Activated T-cell treated with anti-CD3 and anti-CD28 coated beads, Interleukin-2, amount 50 U/mL, for 48 hours (primary cell): Measurements from ENCODE around the gene ATF7IP.
A peak's percentile ranks its signal among the peaks of the same experiment; 100 is the strongest.
"Not testable (repeated sequence)": the region's sequence is repeated elsewhere in the genome, so short reads cannot be mapped to it uniquely, and the experiment has no call there.

Source experiments
- DNase-seq, 2 experiments: peaks; one replicate each; pipeline ENCODE4 v3.0.0-alpha.2; 2020

Gene ATF7IP

DNA sequence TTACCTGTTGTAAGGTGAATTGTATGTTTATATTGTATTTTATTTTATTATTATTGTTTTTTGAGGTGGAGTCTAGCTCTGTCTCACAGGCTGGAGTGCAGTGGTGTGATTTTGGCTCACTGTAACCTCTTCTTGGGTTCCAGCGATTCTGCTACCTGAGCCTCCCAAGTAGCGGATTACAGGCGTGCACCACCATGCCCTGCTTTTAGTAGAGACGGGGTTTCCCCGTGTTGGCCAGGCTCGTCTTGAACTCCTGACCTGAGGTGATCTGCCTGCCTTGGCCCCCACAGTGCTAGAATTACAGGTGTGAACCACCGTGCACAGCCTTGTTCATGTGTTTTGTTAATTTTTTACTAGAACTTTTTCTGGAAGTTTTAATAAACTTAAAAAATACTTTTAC lies 3.8 kb downstream of the ATF7IP start:
- no peak for DNase-seq

DNA sequence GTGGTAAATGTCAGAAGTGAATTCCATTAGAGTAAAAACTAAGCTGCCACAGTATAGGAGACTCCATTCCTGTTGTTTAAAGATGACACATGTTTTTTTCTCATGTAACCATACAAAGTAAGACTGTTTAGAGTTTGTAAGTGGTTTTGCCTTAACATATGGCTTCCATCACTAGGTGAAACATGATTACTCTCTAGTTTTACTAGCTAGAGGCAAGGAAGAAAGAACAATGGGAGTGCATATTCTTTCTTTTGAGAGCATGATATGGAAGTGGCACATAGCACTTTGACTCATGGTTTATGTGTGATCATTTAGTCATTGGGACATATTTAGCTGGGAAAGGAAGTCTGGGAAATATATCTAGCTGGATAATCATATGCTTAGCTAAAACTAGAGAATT lies 7.7 kb downstream of the ATF7IP start:
- DNase-seq: no peak

DNA sequence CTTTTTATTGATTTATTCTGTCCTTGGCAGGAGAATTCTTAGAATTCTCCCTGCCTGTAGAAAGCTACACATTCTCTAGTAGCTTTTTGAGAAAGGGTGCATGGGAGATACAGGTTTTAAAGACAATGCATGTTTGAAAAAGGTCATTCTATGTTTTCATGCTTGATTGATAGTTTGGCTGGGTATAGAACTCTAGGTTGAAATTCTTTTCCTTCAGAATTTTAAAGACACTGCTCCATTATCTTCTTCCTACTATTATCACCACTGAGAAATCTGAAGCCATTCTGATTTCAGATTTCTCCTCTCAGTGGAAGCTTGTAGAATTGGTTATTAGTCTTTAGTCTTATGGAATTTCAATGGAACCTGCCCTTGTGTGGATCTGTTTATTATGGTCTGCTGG lies 14.0 kb downstream of the ATF7IP start:
- no peak for DNase-seq

DNA sequence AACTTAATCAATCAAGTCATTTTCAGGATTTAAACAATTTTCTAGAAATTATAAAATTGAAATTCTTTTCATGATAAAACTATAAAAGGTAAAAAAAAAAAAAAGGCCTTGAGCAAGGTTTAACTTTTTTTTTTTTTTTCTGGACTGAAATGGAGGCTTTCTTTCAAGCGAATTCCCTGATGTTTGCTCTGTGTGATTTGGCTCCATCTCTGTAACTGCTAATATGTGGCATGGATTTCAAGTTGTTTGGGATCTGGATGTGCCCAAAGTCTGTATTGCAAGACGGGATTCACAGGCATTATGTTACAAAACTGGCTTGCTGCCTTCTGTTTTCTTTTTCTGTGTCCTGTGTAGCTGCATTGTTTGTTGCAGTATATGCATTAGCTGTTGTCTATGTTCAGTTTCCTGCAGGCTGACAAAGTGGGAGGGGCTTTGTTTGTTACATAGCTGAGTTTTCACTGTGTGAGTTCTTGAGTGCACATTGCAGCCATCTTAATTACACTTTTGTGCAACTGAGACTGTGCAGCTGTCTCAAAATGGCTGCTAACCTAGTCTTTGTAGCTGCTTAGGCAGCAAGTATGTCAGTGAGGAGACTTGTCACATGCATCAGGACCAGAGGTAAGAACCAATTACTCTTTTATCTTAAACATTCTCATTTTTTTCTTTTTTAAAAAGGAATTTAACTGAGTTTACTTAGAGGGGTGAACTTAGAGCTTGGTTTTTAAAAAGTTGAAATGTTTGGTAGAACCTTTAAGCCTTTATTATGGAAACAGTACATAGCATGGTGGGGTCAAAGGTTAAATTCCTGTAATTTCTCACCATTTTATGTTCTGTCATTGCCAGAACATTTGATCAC lies 19.5 kb downstream of the ATF7IP start:
- peak; percentile 62 to 70 for DNase-seq

DNA sequence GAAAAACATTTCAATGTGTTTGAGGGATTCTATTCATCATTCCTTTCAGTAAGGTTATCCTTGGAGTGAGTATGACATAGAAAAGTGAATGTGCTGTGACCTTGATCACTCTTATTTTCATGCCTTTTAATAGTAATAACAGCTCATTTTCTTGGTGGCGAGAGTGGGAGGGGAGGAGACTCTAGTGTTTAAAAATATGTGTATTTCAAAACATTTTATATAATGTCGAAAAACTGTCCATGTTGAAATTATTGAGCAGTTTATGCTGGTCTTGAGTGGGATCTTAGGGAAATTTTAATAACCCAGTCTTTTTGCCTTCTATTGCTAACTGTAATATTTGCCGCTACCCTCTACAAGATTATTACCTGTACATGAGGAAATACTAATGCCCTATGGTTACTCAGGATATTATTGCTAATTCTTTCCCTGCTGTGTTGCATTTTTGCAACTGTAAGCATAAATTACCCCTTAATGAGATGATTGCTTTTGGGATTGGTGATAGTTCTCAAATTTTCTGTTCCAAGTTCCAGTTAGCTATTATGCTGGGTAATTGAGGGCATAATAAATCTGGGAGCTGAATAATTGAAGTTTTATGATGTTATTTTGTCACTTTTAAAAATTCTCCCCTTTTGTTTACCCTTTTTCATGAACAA lies 21.9 kb downstream of the ATF7IP start:
- DNase-seq: no peak

DNA sequence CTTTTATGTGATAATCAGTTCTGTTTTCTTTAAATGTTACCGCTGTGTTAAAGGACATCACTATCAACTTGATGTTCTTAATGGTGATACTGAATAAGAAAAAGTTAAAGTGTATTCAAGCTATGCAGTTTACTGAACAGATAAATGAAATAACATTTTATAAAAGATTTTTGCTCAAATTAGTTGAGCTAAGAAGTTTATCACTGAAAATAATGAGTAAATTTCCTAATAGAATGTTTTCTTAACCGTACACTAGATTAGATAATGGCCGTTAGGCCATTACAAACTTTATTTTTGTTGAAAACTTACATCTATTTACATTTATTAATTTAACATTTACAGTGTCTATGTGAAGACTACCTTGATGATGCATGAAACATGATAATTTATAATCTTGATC lies 25.0 kb downstream of the ATF7IP start:
- no peak for DNase-seq

DNA sequence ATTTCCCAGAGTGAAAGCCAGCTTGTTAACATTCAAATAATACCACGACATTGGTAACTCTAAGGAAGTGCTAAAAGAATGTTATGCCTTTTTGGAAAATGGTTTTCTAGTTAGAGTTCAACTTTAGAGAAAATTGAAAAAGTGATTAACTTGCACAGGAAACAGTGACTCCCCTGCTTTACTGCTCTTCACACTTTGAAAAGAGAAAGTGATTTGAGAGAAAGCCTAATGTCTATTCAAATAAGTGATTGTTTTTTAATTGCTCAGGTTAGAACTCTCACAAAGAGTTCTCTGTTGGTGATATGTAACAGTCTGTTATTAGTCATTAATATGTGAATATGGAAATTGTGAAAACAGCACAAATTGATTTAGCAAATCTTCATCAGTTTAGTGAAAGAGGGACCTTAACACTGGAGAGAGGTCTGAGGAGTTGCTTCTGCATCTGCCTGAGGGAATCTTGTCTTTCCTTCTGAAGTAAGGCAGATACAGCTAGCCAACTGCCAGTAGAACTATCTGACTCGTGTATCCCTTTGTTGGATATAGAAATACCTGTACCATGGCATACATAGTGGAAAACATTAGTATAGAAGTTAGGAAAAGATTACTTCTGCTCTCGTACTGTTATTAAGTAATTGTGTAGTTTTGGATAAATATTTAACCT lies 25.5 kb downstream of the ATF7IP start:
- DNase-seq: no peak

DNA sequence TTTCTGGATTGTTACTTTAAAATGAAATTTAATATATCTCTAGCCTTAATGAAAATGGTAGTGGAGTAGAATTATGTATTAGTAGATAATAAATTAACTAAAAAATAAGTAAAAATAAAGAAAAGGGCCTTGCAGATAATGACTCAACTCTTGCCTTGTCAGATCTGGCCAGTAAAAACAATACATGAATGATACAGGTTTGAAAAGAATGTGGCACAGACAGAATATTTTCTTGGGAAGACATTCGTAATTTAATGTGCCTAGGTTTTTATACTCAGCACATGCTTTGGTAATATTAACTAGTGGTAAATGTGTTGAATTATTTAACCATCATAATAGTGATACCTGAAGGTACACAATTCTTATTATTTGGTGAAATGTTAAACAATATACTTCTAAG lies 28.3 kb downstream of the ATF7IP start:
- DNase-seq: no peak

DNA sequence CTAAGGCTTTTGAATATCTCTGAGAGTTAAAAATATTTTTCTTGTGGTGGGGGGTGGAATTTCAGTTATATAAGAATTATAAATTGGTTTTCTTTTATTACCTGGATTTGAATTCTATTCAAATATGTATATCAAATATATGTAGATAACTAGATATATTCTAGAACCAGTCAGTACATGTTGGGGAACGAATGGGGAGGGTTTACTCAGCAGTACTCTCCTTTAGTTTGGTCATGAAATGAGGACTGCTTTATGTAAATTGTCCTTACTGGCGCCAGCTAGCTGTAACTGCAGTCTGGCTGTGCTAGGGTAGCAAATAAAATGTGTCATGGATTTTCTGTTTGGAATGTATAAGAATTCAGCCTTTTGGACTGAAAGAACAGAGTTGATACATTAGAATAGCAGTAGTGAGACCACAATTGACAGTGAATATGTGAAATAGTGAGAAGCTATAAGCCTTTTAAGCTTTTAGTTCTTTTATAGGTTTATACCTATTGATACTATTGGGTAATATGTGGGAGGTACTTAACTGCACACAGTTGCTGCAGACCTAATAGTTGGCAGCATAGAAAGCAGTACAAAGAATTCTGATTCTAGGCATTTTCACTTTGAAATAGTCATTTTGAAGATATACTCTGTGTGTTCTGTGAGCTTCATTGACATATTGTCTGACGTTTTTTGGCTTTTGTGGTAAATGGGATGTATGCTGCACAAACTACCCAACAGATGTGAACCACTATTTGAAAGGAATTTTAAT lies 29.0 kb downstream of the ATF7IP start:
- DNase-seq: no peak

DNA sequence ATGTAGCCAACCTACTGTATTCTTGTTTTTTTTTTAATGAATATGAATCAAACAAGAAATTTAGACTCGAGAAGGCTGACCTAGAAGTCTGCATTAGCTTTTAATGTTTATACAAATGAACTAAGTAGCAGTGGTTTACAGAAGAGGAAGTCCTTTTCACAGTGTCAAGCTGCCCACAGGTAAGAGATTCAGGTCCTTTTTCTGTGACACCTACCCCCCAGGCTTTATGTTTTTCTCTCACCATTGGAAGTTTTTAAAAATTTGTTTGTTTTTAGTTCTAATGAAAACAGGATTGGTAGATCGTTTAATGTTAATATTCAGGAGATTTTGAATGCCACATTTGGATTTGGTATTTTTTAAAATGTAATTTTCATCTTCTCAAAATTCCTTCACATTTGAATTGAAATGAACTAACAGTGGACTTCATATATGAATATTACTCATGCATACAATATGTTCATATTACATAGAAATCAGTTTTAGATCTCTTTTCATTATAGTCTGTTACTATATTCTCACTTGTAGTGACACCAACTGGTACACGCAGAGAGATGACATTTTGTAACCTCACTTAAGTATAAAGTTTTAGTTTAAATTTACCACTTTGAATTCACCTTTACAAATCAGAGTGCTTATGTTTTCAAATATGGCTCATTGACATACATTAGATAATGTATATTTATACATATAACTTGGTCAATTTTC lies 29.7 kb downstream of the ATF7IP start:
- DNase-seq: no peak

DNA sequence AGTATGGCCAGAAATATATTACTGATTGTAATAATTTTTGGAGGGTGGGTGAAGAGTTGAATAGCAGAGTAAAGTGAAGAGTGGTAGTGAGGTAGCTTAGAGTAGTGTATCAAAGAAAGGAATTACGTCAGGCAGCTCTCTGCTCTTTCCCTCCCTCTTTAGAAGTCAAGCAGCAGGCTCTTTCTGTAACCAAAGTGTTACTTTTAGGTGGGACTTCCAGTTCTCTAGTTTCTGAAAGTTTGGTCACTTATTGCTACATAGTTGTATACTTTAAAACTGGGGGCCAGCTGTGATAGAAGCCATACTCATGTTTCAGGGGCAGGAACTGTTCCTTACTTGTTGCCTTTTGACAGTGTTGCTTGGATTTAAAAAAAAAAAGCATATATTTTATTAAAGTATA lies 30.6 kb downstream of the ATF7IP start:
- DNase-seq: no peak

DNA sequence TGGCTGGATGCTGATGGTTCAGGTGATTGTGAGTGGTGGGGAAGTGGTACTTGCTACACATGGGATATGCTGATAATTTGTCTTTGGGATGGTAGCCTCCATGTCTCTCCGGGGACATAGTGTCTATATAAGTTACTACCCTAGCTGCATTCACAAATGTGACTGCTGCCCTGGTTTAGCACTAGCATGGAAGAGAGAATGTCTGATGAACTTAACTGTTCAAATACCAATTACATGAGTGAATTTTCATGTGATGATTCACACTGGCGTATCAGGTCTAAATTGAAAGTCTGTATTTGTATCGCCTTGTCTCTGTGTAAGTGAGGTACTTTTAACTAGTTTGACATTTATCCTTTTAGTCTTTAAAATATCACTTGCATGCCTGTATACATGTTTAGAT lies 34.4 kb downstream of the ATF7IP start:
- DNase-seq: no peak

DNA sequence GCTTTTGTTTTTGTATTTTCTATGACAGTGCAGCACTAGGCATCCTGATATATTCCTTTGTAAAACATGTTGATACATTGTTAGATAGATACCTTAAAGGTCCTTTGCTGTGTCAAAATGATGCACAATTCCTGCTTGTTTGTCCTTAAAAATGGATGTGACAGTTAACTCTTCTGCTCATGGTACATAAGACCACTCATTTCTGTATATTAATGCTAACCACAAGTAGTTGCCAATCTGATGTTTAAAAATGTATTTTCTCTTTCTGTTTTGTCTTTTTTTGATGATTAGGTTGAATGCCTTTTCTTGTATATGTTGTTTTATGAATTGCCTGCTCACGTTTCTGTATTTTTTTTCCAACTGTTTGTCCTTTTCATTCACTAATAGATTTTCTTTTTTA lies 35.1 kb downstream of the ATF7IP start:
- DNase-seq: no peak

DNA sequence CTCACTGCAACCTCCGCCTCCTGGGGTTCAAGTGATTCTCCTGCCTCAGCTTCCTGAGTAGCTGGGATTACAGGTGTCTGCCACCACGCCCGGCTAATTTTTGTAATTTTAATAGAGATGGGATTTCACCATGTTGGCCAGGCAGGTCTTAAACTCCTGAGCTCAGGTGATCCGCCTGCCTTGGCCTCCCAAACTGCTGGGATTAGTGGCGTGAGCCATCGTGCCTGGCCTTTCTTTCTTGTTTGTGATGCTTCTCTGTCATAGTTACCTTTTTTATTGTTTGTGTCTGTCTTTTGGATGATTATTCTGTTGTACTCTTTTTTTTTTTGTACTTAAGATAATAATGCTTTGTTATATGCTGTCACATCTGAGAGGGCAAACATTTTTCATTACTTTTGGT lies 35.8 kb downstream of the ATF7IP start:
- not testable (repeated sequence) for DNase-seq

DNA sequence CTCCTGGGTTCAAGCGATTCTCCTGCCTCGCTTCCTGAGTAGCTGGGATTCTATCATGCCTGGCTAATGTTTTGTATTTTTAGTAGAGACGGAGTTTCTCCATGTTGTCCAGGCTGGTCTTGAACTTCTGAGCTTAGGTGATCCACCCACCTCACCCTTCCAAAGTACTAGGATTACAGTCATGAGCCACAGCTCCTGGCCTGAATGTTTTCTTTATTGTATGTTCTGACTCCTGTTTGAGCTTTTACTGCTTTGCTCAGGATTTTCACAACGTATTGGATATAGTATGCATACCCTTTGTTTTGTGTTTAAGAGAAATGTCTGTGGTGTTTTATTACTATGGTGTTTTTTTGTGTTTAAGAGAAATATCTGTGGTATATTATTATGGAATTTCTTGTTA lies 37.2 kb downstream of the ATF7IP start:
- DNase-seq: no peak

DNA sequence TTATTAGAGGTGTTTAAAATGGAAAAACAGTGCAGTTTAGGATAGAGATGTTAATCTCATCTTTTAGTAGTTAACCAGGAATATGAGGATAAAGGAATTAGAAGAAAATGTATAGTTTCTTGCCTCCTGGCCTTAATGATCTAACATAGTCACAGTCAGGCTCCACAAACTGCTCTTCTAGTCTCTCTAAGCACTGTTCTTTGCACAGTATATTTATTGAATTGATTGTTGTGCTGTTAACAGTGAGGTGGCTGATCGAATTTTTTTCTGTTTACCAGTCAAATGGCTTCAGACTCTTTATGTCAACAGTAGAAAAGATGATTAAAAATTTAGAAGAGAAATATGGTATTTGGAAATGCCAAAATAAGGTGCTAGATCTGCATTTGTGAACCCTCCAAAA lies 37.8 kb downstream of the ATF7IP start:
- DNase-seq: no peak

DNA sequence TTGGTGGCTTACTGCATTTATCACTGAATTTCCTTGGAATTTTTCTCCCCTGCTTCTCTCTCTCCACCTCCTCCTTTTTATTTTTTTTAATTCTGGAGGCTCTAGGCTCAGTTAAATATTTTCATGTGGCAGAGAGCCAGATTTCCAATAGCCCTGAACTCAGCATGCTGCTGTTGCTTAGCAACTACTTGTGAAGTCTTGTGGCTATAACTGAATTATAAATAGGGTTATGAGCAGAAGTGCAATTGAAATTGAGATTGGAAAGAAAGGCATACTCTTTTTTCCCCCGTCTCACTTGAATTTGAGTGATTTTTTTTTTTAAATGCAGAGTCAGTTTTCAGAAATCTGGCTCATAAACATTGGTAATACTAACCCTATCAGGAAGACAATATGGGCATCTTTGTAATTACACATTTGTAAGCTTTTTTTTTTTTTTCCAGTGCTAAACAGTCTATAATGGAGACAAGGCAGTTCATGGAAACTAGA lies 38.3 kb downstream of the ATF7IP start:
- no peak for DNase-seq

DNA sequence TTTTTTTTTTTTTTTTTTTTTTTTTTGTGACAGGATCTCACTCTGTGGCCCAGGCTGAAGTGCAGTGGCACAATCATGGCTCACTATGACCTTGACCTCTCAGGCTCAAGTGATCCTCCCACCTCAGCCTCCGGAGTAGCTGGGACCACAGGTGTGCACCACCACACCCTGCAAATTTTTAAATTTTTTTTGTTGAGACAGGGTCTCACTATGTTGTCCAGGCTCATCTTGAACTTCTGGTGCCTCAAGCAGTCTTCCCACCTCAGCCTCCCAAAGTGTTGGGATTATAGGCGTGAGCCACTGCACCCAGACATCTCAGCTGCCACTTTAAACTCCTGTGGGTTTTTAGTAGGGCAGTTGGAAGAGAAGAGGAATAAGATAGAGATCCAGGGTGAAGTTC lies 39.9 kb downstream of the ATF7IP start:
- not testable (repeated sequence) for DNase-seq

DNA sequence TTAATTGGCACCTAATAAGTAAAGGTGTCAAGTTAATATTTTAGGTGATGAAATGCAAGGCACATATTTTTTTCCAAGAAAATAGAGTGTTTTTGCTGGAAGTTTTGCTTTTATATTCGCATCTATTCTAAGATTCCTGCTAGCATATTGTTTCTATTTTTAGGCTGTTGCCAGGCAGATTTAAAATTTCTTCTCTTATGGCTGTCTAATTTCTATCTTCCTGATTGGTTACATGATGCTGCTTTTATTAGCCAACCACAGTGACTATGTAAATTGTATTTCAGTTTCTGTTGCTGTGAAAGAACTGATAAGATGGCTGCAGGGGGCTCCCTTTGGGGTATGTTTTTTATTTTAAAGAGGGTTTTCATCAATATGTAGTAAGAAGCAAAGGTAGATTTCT lies 42.7 kb downstream of the ATF7IP start:
- DNase-seq: no peak

DNA sequence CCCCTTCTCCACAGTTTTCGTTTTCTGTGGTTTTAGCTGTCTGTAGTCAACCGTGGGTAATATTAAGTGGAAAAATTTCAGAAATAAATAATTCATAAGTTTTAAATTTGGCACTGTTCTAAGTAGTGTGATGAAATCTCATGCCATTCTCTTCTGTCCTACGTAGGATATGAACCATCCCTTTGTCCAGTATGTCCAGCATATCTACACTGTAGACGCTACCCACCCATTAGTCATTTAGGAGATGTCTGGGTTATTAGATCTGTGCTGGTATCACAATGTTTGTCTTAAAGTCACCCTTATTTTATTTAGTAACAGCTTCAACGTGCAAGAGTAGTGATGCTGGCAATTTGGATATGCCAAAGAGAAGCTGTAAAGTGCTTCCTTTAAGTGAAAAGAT lies 44.7 kb downstream of the ATF7IP start:
- no peak for DNase-seq

DNA sequence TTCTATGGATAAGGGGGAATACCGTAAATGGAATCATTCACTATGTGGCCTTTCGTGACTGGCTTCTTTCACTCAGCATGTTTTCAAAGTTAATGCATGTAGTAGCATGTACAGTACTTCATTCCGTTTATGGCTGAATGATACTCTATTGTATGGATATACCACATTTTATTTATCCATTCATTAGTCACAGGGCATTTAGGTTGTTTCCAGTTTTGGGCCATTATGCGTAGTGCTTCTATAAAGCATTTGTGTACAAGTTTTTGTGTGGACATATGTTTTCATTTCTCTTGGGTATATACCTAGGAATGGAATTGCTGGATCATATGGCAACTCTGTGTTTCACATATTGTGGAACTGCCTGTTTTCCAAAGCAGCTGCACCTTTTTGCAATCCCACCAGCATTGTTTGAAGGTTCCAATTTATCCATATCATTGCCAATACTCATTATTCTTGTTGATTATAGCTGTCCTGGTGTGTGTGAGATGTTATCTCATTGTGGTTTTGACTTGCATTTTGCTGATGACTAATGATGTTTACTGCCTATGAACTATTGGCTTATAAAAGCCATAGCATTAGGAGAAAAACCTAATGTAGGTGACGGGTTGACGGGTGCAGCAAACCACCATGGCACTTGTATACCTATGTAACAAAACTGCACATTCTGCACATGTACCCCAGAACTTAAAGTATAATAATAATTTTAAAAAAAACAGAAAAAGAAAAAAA lies 45.5 kb downstream of the ATF7IP start:
- DNase-seq: no peak

DNA sequence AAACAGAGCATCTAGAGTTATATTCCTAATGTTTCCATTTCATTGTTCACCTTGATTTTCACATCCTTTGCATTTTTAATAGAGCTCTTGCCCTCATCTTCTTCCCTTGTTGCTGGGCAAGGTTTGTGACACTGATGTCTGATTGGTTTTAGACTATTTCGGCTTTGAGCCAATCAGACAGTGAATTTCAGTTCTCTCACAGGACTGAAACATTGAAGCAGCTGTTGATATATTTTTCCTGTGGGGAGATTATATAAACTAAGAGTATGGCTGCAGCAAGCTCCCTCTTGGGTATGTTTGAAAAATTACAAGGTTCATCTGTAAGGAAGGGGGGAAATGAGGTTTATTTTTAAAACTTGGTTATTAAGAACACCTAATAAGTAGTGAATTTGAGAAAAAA lies 51.2 kb downstream of the ATF7IP start:
- no peak for DNase-seq
